Stimulated activated CD8-positive, alpha-beta memory T cell treated with anti-CD3 and anti-CD28 coated beads, Interleukin-4, amount 100 ng/mL, for 24 hours (primary cell): ENCODE results near the gene CDC42EP5.

Experiments
- DNase-seq: peaks from one replicate; pipeline ENCODE4 v3.0.0-alpha.2; 2020; ENCODE audit warnings: low read depth

Gene CDC42EP5

GRCh38 chr19:54425382-54425723, 47.7 kb downstream of the CDC42EP5 start:
- DNase-seq: no peak

- DNase-seq: no peak
Measured at GRCh38 chr19:54424660-54425381, 48.3 kb downstream of the CDC42EP5 start.

GRCh38 chr19:54424201-54424600, 48.9 kb downstream of the CDC42EP5 start:
- DNase-seq: no peak

GRCh38 chr19:54422136-54422535, 51.0 kb downstream of the CDC42EP5 start:
- no peak for DNase-seq

- no peak for DNase-seq
Measured at GRCh38 chr19:54421521-54421920, 51.6 kb downstream of the CDC42EP5 start.

GRCh38 chr19:54421169-54421516, 52.0 kb downstream of the CDC42EP5 start:
- DNase-seq: no peak

GRCh38 chr19:54420383-54421168, 52.5 kb downstream of the CDC42EP5 start:
- DNase-seq: no peak

GRCh38 chr19:54420068-54420382, 53.1 kb downstream of the CDC42EP5 start:
- no peak for DNase-seq

GRCh38 chr19:54418930-54419800, 53.9 kb downstream of the CDC42EP5 start:
- no peak for DNase-seq

- DNase-seq: no peak
Measured at GRCh38 chr19:54418030-54418929, 54.8 kb downstream of the CDC42EP5 start.

- no peak for DNase-seq
Measured at GRCh38 chr19:54416695-54417491, 56.2 kb downstream of the CDC42EP5 start.

- DNase-seq: no peak
Measured at GRCh38 chr19:54415901-54416673, 57.0 kb downstream of the CDC42EP5 start.

- peak; percentile 28 for DNase-seq
Measured at GRCh38 chr19:54415208-54415900, 57.7 kb downstream of the CDC42EP5 start, which contains the start of gene TTYH1. TSS of gene TTYH1 (plus strand) at chr19:54415464. CDS start at chr19:54415553, 89 bp downstream.
